ENCODE data around the gene EHBP1.

The EHBP1 gene

GRCh38 chr2:62812921-62813825, 107.7 kb downstream of the EHBP1 start:
- no peaks in the 10 kb centered on the region for H3K36me3 ChIP-seq (ENCODE audit: insufficient read depth, low read length)
- H3F3A ChIP-seq (ENCODE audit: low read depth), result no peaks in the 10 kb centered on the region
- no peaks in the 10 kb centered on the region for H3K9me2 ChIP-seq (replicated peaks; ENCODE audit: low read depth, low read length)
- no peaks in the 10 kb centered on the region for H3K27me3 ChIP-seq (ENCODE audit: insufficient read depth, low read length, poor library complexity, severe bottlenecking)
- H3K9ac ChIP-seq (ENCODE audit: low read depth, low read length, poor library complexity, severe bottlenecking), result no peak overlapping the region
- no peak overlapping the region for H3K4me2 ChIP-seq (ENCODE audit: low read depth, low read length, poor library complexity, severe bottlenecking)
- H3K9me3 ChIP-seq (ENCODE audit: insufficient read depth, low read depth, low read length), result peaks cover 1% of the 10 kb centered on the region; the same call in 1 of the 2 replicates
- H3K4me3 ChIP-seq (ENCODE audit: low read length, poor library complexity, severe bottlenecking), result no peak overlapping the region
- H3K4me1 ChIP-seq (ENCODE audit: insufficient read depth, low read length, poor library complexity, severe bottlenecking), result peaks cover 42% of the 10 kb centered on the region
- TF ChIP-seq EZH2phosphoT487 (IDR thresholded peaks at IDR 0.05; ENCODE audit: borderline replicate concordance), result no peak
- TF ChIP-seq, protein P1, sequence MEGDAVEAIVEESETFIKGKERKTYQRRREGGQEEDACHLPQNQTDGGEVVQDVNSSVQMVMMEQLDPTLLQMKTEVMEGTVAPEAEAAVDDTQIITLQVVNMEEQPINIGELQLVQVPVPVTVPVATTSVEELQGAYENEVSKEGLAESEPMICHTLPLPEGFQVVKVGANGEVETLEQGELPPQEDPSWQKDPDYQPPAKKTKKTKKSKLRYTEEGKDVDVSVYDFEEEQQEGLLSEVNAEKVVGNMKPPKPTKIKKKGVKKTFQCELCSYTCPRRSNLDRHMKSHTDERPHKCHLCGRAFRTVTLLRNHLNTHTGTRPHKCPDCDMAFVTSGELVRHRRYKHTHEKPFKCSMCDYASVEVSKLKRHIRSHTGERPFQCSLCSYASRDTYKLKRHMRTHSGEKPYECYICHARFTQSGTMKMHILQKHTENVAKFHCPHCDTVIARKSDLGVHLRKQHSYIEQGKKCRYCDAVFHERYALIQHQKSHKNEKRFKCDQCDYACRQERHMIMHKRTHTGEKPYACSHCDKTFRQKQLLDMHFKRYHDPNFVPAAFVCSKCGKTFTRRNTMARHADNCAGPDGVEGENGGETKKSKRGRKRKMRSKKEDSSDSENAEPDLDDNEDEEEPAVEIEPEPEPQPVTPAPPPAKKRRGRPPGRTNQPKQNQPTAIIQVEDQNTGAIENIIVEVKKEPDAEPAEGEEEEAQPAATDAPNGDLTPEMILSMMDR (conservative IDR thresholded peaks at IDR 0.05; ENCODE audit: low read length), result no peak
- no peak overlapping the region for H2AFZ ChIP-seq (ENCODE audit: low read length)
- no peaks in the 10 kb centered on the region; the same call in 1 of the 2 replicates for H3K79me2 ChIP-seq (ENCODE audit: insufficient read depth, low read length)
- H4K20me1 ChIP-seq (ENCODE audit: insufficient read depth, low read length, poor library complexity, severe bottlenecking), result peaks cover 5% of the 10 kb centered on the region

GRCh38 chr2:62814123-62814522, 108.6 kb downstream of the EHBP1 start:
- no peak overlapping the region for H2AFZ ChIP-seq (ENCODE audit: low read length)
- TF ChIP-seq, protein P1 (conservative IDR thresholded peaks at IDR 0.05; ENCODE audit: low read length), result no peak
- TF ChIP-seq EZH2phosphoT487 (IDR thresholded peaks at IDR 0.05; ENCODE audit: borderline replicate concordance), result no peak
- H4K20me1 ChIP-seq (ENCODE audit: insufficient read depth, low read length, poor library complexity, severe bottlenecking), result peaks cover 5% of the 10 kb centered on the region
- H3K4me3 ChIP-seq (ENCODE audit: low read length, poor library complexity, severe bottlenecking), result no peak overlapping the region
- no peaks in the 10 kb centered on the region for H3K9me2 ChIP-seq (replicated peaks; ENCODE audit: low read depth, low read length)
- no peaks in the 10 kb centered on the region for H3K27me3 ChIP-seq (ENCODE audit: insufficient read depth, low read length, poor library complexity, severe bottlenecking)
- peak overlapping the region; percentile 26 for H3K4me2 ChIP-seq (ENCODE audit: low read depth, low read length, poor library complexity, severe bottlenecking)
- no peaks in the 10 kb centered on the region for H3K9me3 ChIP-seq (ENCODE audit: insufficient read depth, low read depth, low read length)
- H3K79me2 ChIP-seq (ENCODE audit: insufficient read depth, low read length), result no peaks in the 10 kb centered on the region; the same call in 1 of the 2 replicates
- H3F3A ChIP-seq (ENCODE audit: low read depth), result no peaks in the 10 kb centered on the region
- H3K4me1 ChIP-seq (ENCODE audit: insufficient read depth, low read length, poor library complexity, severe bottlenecking), result peaks cover 34% of the 10 kb centered on the region
- no peaks in the 10 kb centered on the region for H3K36me3 ChIP-seq (ENCODE audit: insufficient read depth, low read length)
- no peak overlapping the region for H3K9ac ChIP-seq (ENCODE audit: low read depth, low read length, poor library complexity, severe bottlenecking)

DNA sequence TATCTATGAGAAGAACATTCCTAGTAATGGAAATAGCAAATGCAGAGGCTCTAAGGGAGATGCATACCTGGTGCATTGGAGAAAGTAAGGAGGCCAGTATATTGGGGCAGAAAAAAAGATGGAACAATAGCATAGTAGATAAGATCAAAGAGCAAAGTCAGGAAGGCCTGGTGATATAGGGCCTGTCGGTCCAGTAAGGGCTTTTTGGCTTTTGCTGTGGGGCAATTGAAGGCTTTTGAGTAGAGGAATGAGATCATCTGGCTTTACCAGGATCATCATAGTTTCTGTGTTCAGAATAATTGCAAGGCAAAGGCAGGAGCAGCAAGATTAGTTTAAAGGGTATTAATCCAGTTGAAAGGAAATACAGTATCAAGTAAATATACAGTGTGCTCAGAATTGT, 111.8 kb downstream of the EHBP1 start:
- Histone ChIP-seq H2AFZ (ENCODE audit: low read length) (no peak overlapping the region), H3K4me2 (ENCODE audit: low read depth, low read length, poor library complexity, severe bottlenecking) (no peak overlapping the region), H3F3A (ENCODE audit: low read depth) (no peaks in the 10 kb centered on the region), H4K20me1 (ENCODE audit: insufficient read depth, low read length, poor library complexity, severe bottlenecking) (peaks cover 5% of the 10 kb centered on the region), H3K4me3 (ENCODE audit: low read length, poor library complexity, severe bottlenecking) (no peak overlapping the region), H3K36me3 (ENCODE audit: insufficient read depth, low read length) (no peaks in the 10 kb centered on the region), H3K9ac (ENCODE audit: low read depth, low read length, poor library complexity, severe bottlenecking) (no peak overlapping the region), H3K4me1 (ENCODE audit: insufficient read depth, low read length, poor library complexity, severe bottlenecking) (peaks cover 9% of the 10 kb centered on the region), H3K27me3 (ENCODE audit: insufficient read depth, low read length, poor library complexity, severe bottlenecking) (no peaks in the 10 kb centered on the region), H3K9me3 (ENCODE audit: insufficient read depth, low read depth, low read length) (no peaks in the 10 kb centered on the region), H3K79me2 (ENCODE audit: insufficient read depth, low read length) (no peaks in the 10 kb centered on the region; the same call in 1 of the 2 replicates), H3K9me2 (replicated peaks; ENCODE audit: low read depth, low read length) (no peaks in the 10 kb centered on the region)
- no peak for TF ChIP-seq EZH2phosphoT487 (IDR thresholded peaks at IDR 0.05; ENCODE audit: borderline replicate concordance)
- TF ChIP-seq, protein P1 (conservative IDR thresholded peaks at IDR 0.05; ENCODE audit: low read length), result no peak
